PC-3 (cell line): ENCODE results near the gene PCED1A. TPM values are rescaled to one million over a fixed set of nuclear protein-coding genes. Genes with fewer than 3 reads are reported as not detected.

Experiments
- ATAC-seq: fragments of 200-7000 bp; cut with Tn5 transposase; 2 replicates; pipeline ENCODE4 v1.9.1; 2020; ENCODE audit warnings: mild to moderate bottlenecking, moderate library complexity
- BruUV-seq: library from RNA; stranded (reverse); fragments of 400-500 nt; replicated peaks from 2 replicates; lab custom pipeline; 2021; lab: Mats Ljungman, UMichigan
- CTCF ChIA-PET: fragments of 300-600 bp; sonication (Branson Sonifier 250); formaldehyde crosslinking; loops from one replicate; lab custom pipeline; 2022; ENCODE audit warnings: antibody characterized with exemption; lab: Charles Lee
- POLR2A ChIA-PET: fragments of 300-600 bp; sonication (Branson Sonifier 250); formaldehyde crosslinking; loops from one replicate; lab custom pipeline; 2022; ENCODE audit warnings: antibody characterized with exemption; ENCODE audit not compliant: unreplicated experiment; lab: Charles Lee
- DNase-seq: peaks from one replicate; pipeline ENCODE4 v3.0.0-alpha.2; 2015
- H2AFZ ChIP-seq: fragments of 300-600 bp; sonication (generic); 2 replicates; pipeline ENCODE4 v1.6.0; 2016; ENCODE audit warnings: antibody characterized with exemption, low read length
- H3F3A ChIP-seq: fragments of 300-600 bp; sonication (generic); one replicate; pipeline ENCODE4 v1.6.0; 2017; ENCODE audit warnings: antibody characterized with exemption, low read length, control low read depth, mild to moderate bottlenecking; ENCODE audit not compliant: unreplicated experiment
- H3K27ac ChIP-seq: fragments of 300-600 bp; sonication (generic); 2 replicates; pipeline ENCODE4 v1.5.1; 2016; ENCODE audit warnings: mild to moderate bottlenecking, low read length
- H3K27me3 ChIP-seq: fragments of 300-600 bp; sonication (generic); 2 replicates; pipeline ENCODE4 v1.6.1; 2016; ENCODE audit warnings: low read length, mixed read lengths
- H3K36me3 ChIP-seq: fragments of 300-600 bp; sonication (generic); 2 replicates; pipeline ENCODE4 v1.6.1; 2016; ENCODE audit warnings: low read depth, mixed run types, low read length, mixed read lengths
- H3K4me1 ChIP-seq: fragments of 300-600 bp; sonication (generic); 2 replicates; pipeline ENCODE4 v1.5.1; 2016; ENCODE audit warnings: low read length; ENCODE audit not compliant: insufficient read depth
- H3K4me2 ChIP-seq: fragments of 300-600 bp; sonication (generic); 2 replicates; pipeline ENCODE4 v1.6.0; 2016; ENCODE audit warnings: low read length
- H3K4me3 ChIP-seq: fragments of 300-600 bp; sonication (generic); 2 replicates; pipeline ENCODE4 v1.5.1; 2016; ENCODE audit warnings: mild to moderate bottlenecking, low read length, mixed read lengths
- H3K79me2 ChIP-seq: fragments of 300-600 bp; sonication (generic); 2 replicates; pipeline ENCODE4 v1.6.1; 2017; ENCODE audit warnings: low read length, mixed read lengths
- H3K9ac ChIP-seq: fragments of 300-600 bp; sonication (generic); 2 replicates; pipeline ENCODE4 v1.6.0; 2016; ENCODE audit warnings: mild to moderate bottlenecking, low read length
- H3K9me2 ChIP-seq: fragments of 300-600 bp; sonication (generic); replicated peaks from 2 replicates; pipeline ENCODE4 v1.6.1; 2016; ENCODE audit warnings: mixed run types, low read length, mixed read lengths
- H3K9me3 ChIP-seq: fragments of 300-600 bp; sonication (generic); 2 replicates; pipeline ENCODE4 v1.6.1; 2016; ENCODE audit warnings: low read length, mixed read lengths
- H4K20me1 ChIP-seq: fragments of 300-600 bp; sonication (generic); 2 replicates; pipeline ENCODE4 v1.6.1; 2016; ENCODE audit warnings: low read length, mixed read lengths
- CTCF ChIP-seq: fragments of 300-600 bp; sonication (generic); conservative IDR thresholded peaks from 2 replicates; pipeline ENCODE4 v1.5.1; 2017; ENCODE audit warnings: antibody characterized with exemption, low read depth, mild to moderate bottlenecking, low read length
- EZH2 ChIP-seq: fragments of 300-600 bp; sonication (generic); IDR thresholded peaks from one replicate; pipeline ENCODE4 v1.6.1; 2017; ENCODE audit warnings: antibody characterized with exemption, mild to moderate bottlenecking, low read length; ENCODE audit not compliant: unreplicated experiment
- EZH2phosphoT487 ChIP-seq: fragments of 300-600 bp; sonication (generic); IDR thresholded peaks from 2 replicates; pipeline ENCODE4 v1.6.1; 2018; ENCODE audit warnings: mild to moderate bottlenecking, antibody characterized with exemption, low read length, borderline replicate concordance
- intact Hi-C: fragments of 100-400 bp; cut with micrococcal nuclease; formaldehyde crosslinking; loops from 2 replicates; pipeline ENCODE4 v1.9.0; 2023
- total RNA-seq: library from RNA; depleted of rRNA; stranded (reverse); fragments of >200 nt; gene quantifications from 2 replicates; pipeline ENCODE4 v1.2.3, GENCODE V29; 2014

The PCED1A gene
- total RNA-seq, 1 experiment from 2014 or later: 21.9 TPM

GRCh38 chr20:2800521-2801285 is 39.8 kb downstream of the PCED1A start, which contains the start of gene CPXM1:
CPXM1 (minus strand) TSS chr20:2800627; CDS start chr20:2800572, 55 bp downstream.
- no peaks in the 10 kb centered on the region for H3F3A ChIP-seq
- ChIA-PET POLR2A (no interaction called here), CTCF (no interaction called here)
- no peak within 1 kb of the TSS for H3K9ac ChIP-seq
- no peaks in the 10 kb centered on the region for H3K79me2 ChIP-seq
- ATAC-seq: no peak
- no peaks in the 10 kb centered on the region for H4K20me1 ChIP-seq
- no peaks in the 10 kb centered on the region for H3K4me1 ChIP-seq
- BruUV-seq: no TSS peak
- no peak for TF ChIP-seq EZH2phosphoT487
- no peak for TF ChIP-seq EZH2
- no peaks in the 10 kb centered on the region for H3K9me2 ChIP-seq
- no peak within 1 kb of the TSS for H3K4me2 ChIP-seq
- no peak within 1 kb of the TSS for H3K4me3 ChIP-seq
- DNase-seq: no peak
- H2AFZ ChIP-seq: no peak within 1 kb of the TSS
- H3K9me3 ChIP-seq: no peaks in the 10 kb centered on the region
- H3K36me3 ChIP-seq: no peaks in the 10 kb centered on the region
- no peaks in the 10 kb centered on the region for H3K27me3 ChIP-seq
- H3K27ac ChIP-seq: no peak within 1 kb of the TSS
- intact Hi-C loops: no loop called here

DNA sequence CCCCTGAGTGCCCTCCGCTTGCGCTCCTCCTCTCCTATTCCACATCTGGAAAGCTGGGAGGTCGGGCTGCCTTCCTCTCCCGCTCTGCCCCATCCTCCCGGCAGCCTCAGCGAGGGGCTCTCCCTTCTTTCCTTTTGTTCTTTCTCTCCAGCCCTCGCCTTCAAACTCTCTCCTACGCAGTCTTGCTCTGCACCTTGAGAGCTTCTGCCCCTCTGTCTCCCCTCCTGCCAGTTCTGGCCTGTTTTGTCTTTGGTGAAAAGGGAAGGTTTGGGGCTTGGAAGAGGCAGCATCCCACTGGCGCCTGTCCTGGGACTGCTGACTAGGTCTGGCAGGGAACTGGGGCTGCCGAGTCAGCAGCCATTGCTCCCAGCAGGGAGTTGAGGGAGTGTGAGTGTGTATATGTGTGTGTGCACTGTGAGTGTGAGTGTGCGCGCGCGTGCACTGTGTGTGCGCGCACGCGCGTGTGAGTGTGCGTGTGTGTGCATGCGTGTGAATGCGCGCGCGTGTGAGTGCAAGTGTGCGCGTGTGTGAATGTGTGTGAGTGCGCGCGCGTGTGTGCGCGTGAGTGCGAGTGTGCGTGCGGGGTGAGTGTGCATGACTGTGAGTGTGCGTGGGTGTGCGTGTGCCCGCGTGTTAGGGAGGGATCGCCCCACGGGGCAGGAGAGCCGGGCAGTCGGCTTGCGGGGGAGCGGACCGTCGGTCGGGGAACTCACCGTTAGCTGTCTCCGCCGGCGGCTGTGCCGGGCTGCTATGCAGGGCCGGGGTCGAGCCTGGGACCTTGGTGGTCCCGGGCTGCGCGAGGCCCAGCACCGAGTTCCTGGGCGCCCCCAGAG is 40.6 kb downstream of the PCED1A start:
- Histone ChIP-seq H3K27ac (no peak overlapping the region), H3K79me2 (no peaks in the 10 kb centered on the region), H3K4me3 (no peak overlapping the region), H4K20me1 (no peaks in the 10 kb centered on the region), H3F3A (no peaks in the 10 kb centered on the region), H3K4me2 (no peak overlapping the region), H2AFZ (no peak overlapping the region), H3K9me2 (no peaks in the 10 kb centered on the region), H3K9ac (no peak overlapping the region), H3K36me3 (no peaks in the 10 kb centered on the region), H3K9me3 (no peaks in the 10 kb centered on the region), H3K27me3 (peaks cover 4% of the 10 kb centered on the region), H3K4me1 (no peaks in the 10 kb centered on the region)
- ATAC-seq: no peak
- ChIA-PET CTCF (no interaction called here), POLR2A (no interaction called here)
- DNase-seq: no peak
- TF ChIP-seq EZH2phosphoT487: no peak
- no peak for TF ChIP-seq EZH2
- no peak for TF ChIP-seq CTCF
- BruUV-seq: no TSS peak
- intact Hi-C loops: no loop called here

DNA sequence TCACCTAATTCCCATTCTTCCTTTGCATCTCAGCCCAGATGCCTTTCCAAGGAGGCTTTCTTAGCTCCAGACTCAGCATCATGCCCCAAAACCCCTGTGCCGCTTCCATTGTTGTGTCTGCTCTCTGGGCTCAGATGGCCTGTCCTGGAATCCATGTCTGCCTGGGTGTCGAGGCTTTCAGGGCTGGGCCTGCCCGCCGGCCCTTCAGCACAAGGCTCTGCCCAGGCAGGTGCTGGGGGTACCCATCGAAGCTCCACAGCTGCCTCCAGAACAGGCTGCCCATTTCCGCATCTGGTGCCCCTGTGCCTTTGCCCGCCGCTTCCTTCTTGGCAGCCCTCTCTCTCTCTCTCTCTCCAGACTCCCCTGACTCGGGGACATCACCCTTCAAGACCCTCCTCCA is 41.2 kb downstream of the PCED1A start:
- no peak for TF ChIP-seq EZH2
- no peak for TF ChIP-seq EZH2phosphoT487
- no peak for TF ChIP-seq CTCF
- no peaks in the 10 kb centered on the region for H3K4me1 ChIP-seq
- no peak for ATAC-seq
- H3K36me3 ChIP-seq: no peaks in the 10 kb centered on the region
- no peaks in the 10 kb centered on the region for H3K9me3 ChIP-seq
- no peak overlapping the region for H2AFZ ChIP-seq
- no peaks in the 10 kb centered on the region for H4K20me1 ChIP-seq
- no peaks in the 10 kb centered on the region for H3K9me2 ChIP-seq
- no peak overlapping the region for H3K9ac ChIP-seq
- no peak for DNase-seq
- ChIA-PET CTCF (no interaction called here), POLR2A (no interaction called here)
- H3K4me2 ChIP-seq: no peak overlapping the region
- peaks cover 10% of the 10 kb centered on the region for H3K27me3 ChIP-seq
- BruUV-seq: no TSS peak
- H3F3A ChIP-seq: no peaks in the 10 kb centered on the region
- H3K27ac ChIP-seq: no peak overlapping the region
- no peak overlapping the region for H3K4me3 ChIP-seq
- H3K79me2 ChIP-seq: no peaks in the 10 kb centered on the region
- intact Hi-C loops: no loop called here
